ENCODE measurements around the gene WWP2.

WWP2 gene

GRCh38 chr16:69763599-69763942, 1.4 kb downstream of the WWP2 start:
- H3K4me3 ChIP-seq (ENCODE audit: low read depth in 1 of 5, low read length in 5 of 5), result peak overlapping the region in 3 of 5 donors; percentile 89 to 96 (median 92)
- H3K9ac ChIP-seq (ENCODE audit: low read length in 5 of 5), result peak overlapping the region in 2 of 5 donors; percentile 85 to 98
- H3K27me3 ChIP-seq (ENCODE audit: control insufficient read depth in 5 of 5, insufficient read depth in 4 of 5, low read length in 5 of 5), result no peaks in the 10 kb centered on the region
- no peaks in the 10 kb centered on the region for H3K36me3 ChIP-seq (ENCODE audit: control insufficient read depth in 5 of 5, insufficient read depth in 5 of 5, low read length in 5 of 5)
- H3K4me1 ChIP-seq (ENCODE audit: control insufficient read depth in 5 of 5, insufficient read depth in 5 of 5, low read length in 5 of 5), result peaks cover 0 to 20% (median 18%) of the 10 kb centered on the region in 5 donors
- no peaks in the 10 kb centered on the region for H3K9me3 ChIP-seq (ENCODE audit: control insufficient read depth in 5 of 5, low read length in 5 of 5)
- peak overlapping the region; percentile 90 for H3K27ac ChIP-seq (ENCODE audit: low read depth, low read length)

- H3K9ac ChIP-seq (ENCODE audit: low read length in 5 of 5), result no peak overlapping the region
- H3K27ac ChIP-seq (ENCODE audit: low read depth, low read length), result no peak overlapping the region
- no peak overlapping the region for H3K4me3 ChIP-seq (ENCODE audit: low read depth in 1 of 5, low read length in 5 of 5)
- no peaks in the 10 kb centered on the region for H3K36me3 ChIP-seq (ENCODE audit: control insufficient read depth in 5 of 5, insufficient read depth in 5 of 5, low read length in 5 of 5)
- H3K27me3 ChIP-seq (ENCODE audit: control insufficient read depth in 5 of 5, insufficient read depth in 4 of 5, low read length in 5 of 5), result no peaks in the 10 kb centered on the region
- peaks cover 0 to 17% (median 15%) of the 10 kb centered on the region in 5 donors for H3K4me1 ChIP-seq (ENCODE audit: control insufficient read depth in 5 of 5, insufficient read depth in 5 of 5, low read length in 5 of 5)
- H3K9me3 ChIP-seq (ENCODE audit: control insufficient read depth in 5 of 5, low read length in 5 of 5), result no peaks in the 10 kb centered on the region
Observed at GRCh38 chr16:69767459-69768229, 5.5 kb downstream of the WWP2 start.

DNA sequence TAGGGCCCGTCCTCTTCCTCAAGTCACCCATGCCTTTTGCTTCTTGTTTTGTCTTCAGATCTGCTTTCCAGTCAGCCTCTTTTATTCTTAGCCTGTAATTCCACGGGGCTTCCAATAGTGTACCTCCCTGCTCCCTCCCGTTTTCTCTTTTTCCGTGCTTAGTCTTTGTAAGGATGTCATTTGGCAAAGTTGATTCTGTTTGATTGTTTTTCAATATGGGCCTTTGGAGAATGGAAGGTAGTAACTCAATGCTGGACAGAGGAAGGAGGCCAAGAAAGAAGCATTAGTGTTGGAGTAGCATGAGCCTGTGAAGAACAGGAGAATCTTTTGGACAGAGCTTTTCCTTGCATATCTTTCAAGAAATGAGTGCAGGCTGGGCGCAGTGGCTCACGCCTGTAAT, 6.5 kb downstream of the WWP2 start:
- Histone ChIP-seq H3K4me1 (ENCODE audit: control insufficient read depth in 5 of 5, insufficient read depth in 5 of 5, low read length in 5 of 5) (peaks cover 0 to 14% (median 10%) of the 10 kb centered on the region in 5 donors), H3K9me3 (ENCODE audit: control insufficient read depth in 5 of 5, low read length in 5 of 5) (no peaks in the 10 kb centered on the region), H3K9ac (ENCODE audit: low read length in 5 of 5) (no peak overlapping the region), H3K27ac (ENCODE audit: low read depth, low read length) (no peak overlapping the region), H3K36me3 (ENCODE audit: control insufficient read depth in 5 of 5, insufficient read depth in 5 of 5, low read length in 5 of 5) (no peaks in the 10 kb centered on the region), H3K4me3 (ENCODE audit: low read depth in 1 of 5, low read length in 5 of 5) (no peak overlapping the region), H3K27me3 (ENCODE audit: control insufficient read depth in 5 of 5, insufficient read depth in 4 of 5, low read length in 5 of 5) (no peaks in the 10 kb centered on the region)

DNA sequence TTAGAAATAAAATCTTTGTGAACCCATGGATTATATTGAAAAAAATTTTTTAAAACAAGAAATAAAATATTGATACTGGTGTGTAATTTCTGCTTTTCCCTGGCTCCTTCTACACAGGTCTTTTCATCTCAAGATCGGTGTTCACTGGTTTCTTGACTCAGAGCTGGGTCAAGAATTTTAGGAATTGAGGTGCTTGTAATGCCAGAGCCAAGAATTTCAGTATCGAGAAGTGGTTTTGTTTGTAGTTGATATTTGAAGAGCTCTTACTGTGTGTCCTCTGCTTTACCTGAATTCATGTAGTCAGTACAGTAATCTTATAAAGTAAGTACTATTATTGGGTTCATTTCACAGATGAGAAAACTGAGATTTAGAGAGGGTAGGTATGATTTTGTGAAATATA, 7.3 kb downstream of the WWP2 start:
- no peak overlapping the region for H3K27ac ChIP-seq (ENCODE audit: low read depth, low read length)

DNA sequence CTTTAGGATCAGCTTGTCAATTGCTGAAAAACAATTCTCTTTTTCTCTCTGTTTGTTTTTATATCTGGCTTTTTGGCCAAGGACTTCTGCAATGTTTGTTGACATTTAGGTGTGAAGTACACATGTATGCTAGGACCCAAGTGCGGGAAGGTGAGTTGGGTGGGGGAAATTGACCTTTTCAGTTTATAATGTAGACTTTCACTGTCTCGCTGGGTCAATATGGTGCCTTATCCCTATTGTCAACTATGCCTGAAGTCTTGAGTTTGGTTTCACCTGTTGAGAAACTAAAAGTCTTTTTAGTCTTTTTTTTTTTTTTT, 9.5 kb downstream of the WWP2 start:
- Histone ChIP-seq H3K36me3 (ENCODE audit: control insufficient read depth in 5 of 5, insufficient read depth in 5 of 5, low read length in 5 of 5) (no peaks in the 10 kb centered on the region), H3K4me1 (ENCODE audit: control insufficient read depth in 5 of 5, insufficient read depth in 5 of 5, low read length in 5 of 5) (peaks cover 0 to 12% (median 8%) of the 10 kb centered on the region in 5 donors), H3K27ac (ENCODE audit: low read depth, low read length) (no peak overlapping the region), H3K9me3 (ENCODE audit: control insufficient read depth in 5 of 5, low read length in 5 of 5) (peaks cover 0 to 11% (median 4%) of the 10 kb centered on the region in 5 donors), H3K9ac (ENCODE audit: low read length in 5 of 5) (no peak overlapping the region), H3K27me3 (ENCODE audit: control insufficient read depth in 5 of 5, insufficient read depth in 4 of 5, low read length in 5 of 5) (no peaks in the 10 kb centered on the region), H3K4me3 (ENCODE audit: low read depth in 1 of 5, low read length in 5 of 5) (no peak overlapping the region)

More for the DNA sequence above, 7.3 kb downstream of the WWP2 start:
- no peak overlapping the region for H3K4me3 ChIP-seq (ENCODE audit: low read depth in 1 of 5, low read length in 5 of 5)
- H3K4me1 ChIP-seq (ENCODE audit: control insufficient read depth in 5 of 5, insufficient read depth in 5 of 5, low read length in 5 of 5), result peaks cover 0 to 12% (median 8%) of the 10 kb centered on the region in 5 donors
- no peak overlapping the region for H3K9ac ChIP-seq (ENCODE audit: low read length in 5 of 5)
- H3K36me3 ChIP-seq (ENCODE audit: control insufficient read depth in 5 of 5, insufficient read depth in 5 of 5, low read length in 5 of 5), result no peaks in the 10 kb centered on the region
- no peaks in the 10 kb centered on the region for H3K27me3 ChIP-seq (ENCODE audit: control insufficient read depth in 5 of 5, insufficient read depth in 4 of 5, low read length in 5 of 5)
- H3K9me3 ChIP-seq (ENCODE audit: control insufficient read depth in 5 of 5, low read length in 5 of 5), result no peaks in the 10 kb centered on the region

DNA sequence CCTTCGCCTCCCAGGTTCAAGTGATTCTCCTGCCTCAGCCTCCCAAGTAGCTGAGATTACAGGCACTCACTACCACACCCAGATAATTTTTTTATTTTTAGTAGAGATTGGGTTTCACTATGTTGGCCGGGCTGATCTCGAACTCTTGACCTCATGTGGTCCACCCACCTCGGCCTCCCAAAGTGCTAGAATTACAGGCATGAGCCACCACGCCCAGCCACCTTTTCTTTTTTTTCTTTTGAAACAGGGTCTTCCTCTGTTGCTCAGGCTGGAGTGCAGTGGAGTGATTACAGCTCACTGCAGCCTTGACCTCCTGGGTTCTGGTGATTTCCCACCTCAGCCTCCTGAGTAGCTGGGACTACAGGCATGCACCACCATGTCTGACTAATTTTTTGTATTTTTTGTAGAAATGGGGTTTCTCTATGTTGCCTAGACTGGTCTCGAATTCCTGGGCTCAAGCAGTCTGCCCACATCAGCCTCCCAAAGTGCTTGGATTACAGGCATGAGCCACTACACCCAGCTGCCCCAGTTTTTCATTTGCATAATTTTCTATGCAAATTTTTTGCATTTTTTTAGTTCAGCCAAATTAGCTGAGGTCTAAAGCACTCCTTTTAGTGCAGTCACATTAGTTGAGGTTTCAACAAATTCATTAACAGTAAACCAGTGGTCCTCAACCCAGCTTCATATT, 11.3 kb downstream of the WWP2 start:
- Histone ChIP-seq H3K4me1 (ENCODE audit: control insufficient read depth in 5 of 5, insufficient read depth in 5 of 5, low read length in 5 of 5) (peaks cover 0 to 12% (median 8%) of the 10 kb centered on the region in 5 donors), H3K36me3 (ENCODE audit: control insufficient read depth in 5 of 5, insufficient read depth in 5 of 5, low read length in 5 of 5) (no peaks in the 10 kb centered on the region), H3K27me3 (ENCODE audit: control insufficient read depth in 5 of 5, insufficient read depth in 4 of 5, low read length in 5 of 5) (no peaks in the 10 kb centered on the region), H3K9me3 (ENCODE audit: control insufficient read depth in 5 of 5, low read length in 5 of 5) (peaks cover 0 to 11% (median 4%) of the 10 kb centered on the region in 5 donors), H3K27ac (ENCODE audit: low read depth, low read length) (no peak overlapping the region), H3K9ac (ENCODE audit: low read length in 5 of 5) (no peak overlapping the region), H3K4me3 (ENCODE audit: low read depth in 1 of 5, low read length in 5 of 5) (peak overlapping the region in 1 of 5 donors; percentile 3)

- H3K36me3 ChIP-seq (ENCODE audit: control insufficient read depth in 5 of 5, insufficient read depth in 5 of 5, low read length in 5 of 5), result no peaks in the 10 kb centered on the region
- no peak overlapping the region for H3K27ac ChIP-seq (ENCODE audit: low read depth, low read length)
- H3K4me1 ChIP-seq (ENCODE audit: control insufficient read depth in 5 of 5, insufficient read depth in 5 of 5, low read length in 5 of 5), result peaks cover 0 to 12% (median 8%) of the 10 kb centered on the region in 5 donors
- H3K9ac ChIP-seq (ENCODE audit: low read length in 5 of 5), result no peak overlapping the region
- no peak overlapping the region for H3K4me3 ChIP-seq (ENCODE audit: low read depth in 1 of 5, low read length in 5 of 5)
- no peaks in the 10 kb centered on the region for H3K27me3 ChIP-seq (ENCODE audit: control insufficient read depth in 5 of 5, insufficient read depth in 4 of 5, low read length in 5 of 5)
- H3K9me3 ChIP-seq (ENCODE audit: control insufficient read depth in 5 of 5, low read length in 5 of 5), result peaks cover 0 to 11% (median 4%) of the 10 kb centered on the region in 5 donors
Observed at GRCh38 chr16:69775563-69775962, 13.4 kb downstream of the WWP2 start.

GRCh38 chr16:69779724-69780123, 17.6 kb downstream of the WWP2 start:
- no peak overlapping the region for H3K27ac ChIP-seq (ENCODE audit: low read depth, low read length)
- H3K4me3 ChIP-seq (ENCODE audit: low read depth in 1 of 5, low read length in 5 of 5), result no peak overlapping the region
- no peak overlapping the region for H3K9ac ChIP-seq (ENCODE audit: low read length in 5 of 5)
- H3K9me3 ChIP-seq (ENCODE audit: control insufficient read depth in 5 of 5, low read length in 5 of 5), result peaks cover 0 to 11% (median 4%) of the 10 kb centered on the region in 5 donors
- no peaks in the 10 kb centered on the region for H3K4me1 ChIP-seq (ENCODE audit: control insufficient read depth in 5 of 5, insufficient read depth in 5 of 5, low read length in 5 of 5)
- H3K27me3 ChIP-seq (ENCODE audit: control insufficient read depth in 5 of 5, insufficient read depth in 4 of 5, low read length in 5 of 5), result no peaks in the 10 kb centered on the region
- H3K36me3 ChIP-seq (ENCODE audit: control insufficient read depth in 5 of 5, insufficient read depth in 5 of 5, low read length in 5 of 5), result peaks cover 0 to 17% (median 7%) of the 10 kb centered on the region in 5 donors

GRCh38 chr16:69781118-69781517, 19.0 kb downstream of the WWP2 start:
- no peaks in the 10 kb centered on the region for H3K4me1 ChIP-seq (ENCODE audit: control insufficient read depth in 5 of 5, insufficient read depth in 5 of 5, low read length in 5 of 5)
- no peak overlapping the region for H3K9ac ChIP-seq (ENCODE audit: low read length in 5 of 5)
- no peak overlapping the region for H3K4me3 ChIP-seq (ENCODE audit: low read depth in 1 of 5, low read length in 5 of 5)
- H3K27me3 ChIP-seq (ENCODE audit: control insufficient read depth in 5 of 5, insufficient read depth in 4 of 5, low read length in 5 of 5), result no peaks in the 10 kb centered on the region
- H3K9me3 ChIP-seq (ENCODE audit: control insufficient read depth in 5 of 5, low read length in 5 of 5), result peaks cover 0 to under 1% (median 0%) of the 10 kb centered on the region in 5 donors
- H3K36me3 ChIP-seq (ENCODE audit: control insufficient read depth in 5 of 5, insufficient read depth in 5 of 5, low read length in 5 of 5), result peaks cover 0 to 17% (median 7%) of the 10 kb centered on the region in 5 donors
- no peak overlapping the region for H3K27ac ChIP-seq (ENCODE audit: low read depth, low read length)

- no peak overlapping the region for H3K9ac ChIP-seq (ENCODE audit: low read length in 5 of 5)
- H3K27ac ChIP-seq (ENCODE audit: low read depth, low read length), result no peak overlapping the region
- peaks cover 0 to 43% (median 27%) of the 10 kb centered on the region in 5 donors for H3K36me3 ChIP-seq (ENCODE audit: control insufficient read depth in 5 of 5, insufficient read depth in 5 of 5, low read length in 5 of 5)
- H3K27me3 ChIP-seq (ENCODE audit: control insufficient read depth in 5 of 5, insufficient read depth in 4 of 5, low read length in 5 of 5), result no peaks in the 10 kb centered on the region
- H3K4me1 ChIP-seq (ENCODE audit: control insufficient read depth in 5 of 5, insufficient read depth in 5 of 5, low read length in 5 of 5), result no peaks in the 10 kb centered on the region
- no peaks in the 10 kb centered on the region for H3K9me3 ChIP-seq (ENCODE audit: control insufficient read depth in 5 of 5, low read length in 5 of 5)
- no peak overlapping the region for H3K4me3 ChIP-seq (ENCODE audit: low read depth in 1 of 5, low read length in 5 of 5)
Observed at GRCh38 chr16:69784586-69784985, 22.5 kb downstream of the WWP2 start.

All from subcutaneous abdominal adipose tissue (tissue), 5 donors.